HCEC 1CT (cell line): ENCODE measurements around the gene FAAP20.

ENCODE experiments used
- DNase-seq: peaks from one replicate; pipeline ENCODE4 v3.0.0-alpha.2; 2017

FAAP20 gene

DNA sequence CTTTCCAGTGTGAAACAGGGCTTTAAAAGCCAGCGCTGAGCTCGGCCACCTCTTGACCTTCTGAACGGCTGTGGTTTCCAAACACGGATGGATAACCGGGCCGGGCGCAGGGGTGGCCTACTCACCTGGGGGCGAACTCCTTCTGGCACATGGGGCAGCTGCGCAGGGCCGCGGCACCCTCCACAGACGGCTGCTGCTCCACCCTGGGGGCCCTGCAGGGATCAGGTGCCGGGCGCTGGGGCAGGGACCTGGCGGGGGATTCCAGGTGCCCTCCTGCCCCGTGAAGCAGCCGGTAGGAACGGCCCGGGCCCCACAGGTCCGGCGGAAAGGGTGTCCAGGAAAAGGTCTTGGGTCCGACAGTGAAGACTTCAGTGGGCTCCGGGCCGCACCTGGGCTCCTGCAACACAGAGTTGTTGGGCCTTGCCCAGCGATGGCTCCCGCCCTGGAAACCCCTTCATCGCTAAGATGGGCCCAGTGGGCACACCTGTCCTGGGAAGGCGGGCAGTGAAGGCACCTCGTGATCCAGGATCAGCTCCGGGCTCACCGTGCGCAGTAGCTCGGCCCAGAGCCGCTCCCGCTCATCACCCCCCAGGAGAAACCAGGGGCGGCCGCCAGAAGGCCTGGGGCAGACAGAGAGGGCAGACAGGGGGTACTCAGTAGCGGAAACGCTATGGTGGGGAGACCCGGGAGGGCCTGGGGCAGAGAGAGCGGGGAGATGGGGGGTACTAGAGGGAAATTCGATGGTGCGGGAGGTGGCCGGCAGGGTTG is 874 bp downstream of the FAAP20 start:
- DNase-seq, result no peak

DNA sequence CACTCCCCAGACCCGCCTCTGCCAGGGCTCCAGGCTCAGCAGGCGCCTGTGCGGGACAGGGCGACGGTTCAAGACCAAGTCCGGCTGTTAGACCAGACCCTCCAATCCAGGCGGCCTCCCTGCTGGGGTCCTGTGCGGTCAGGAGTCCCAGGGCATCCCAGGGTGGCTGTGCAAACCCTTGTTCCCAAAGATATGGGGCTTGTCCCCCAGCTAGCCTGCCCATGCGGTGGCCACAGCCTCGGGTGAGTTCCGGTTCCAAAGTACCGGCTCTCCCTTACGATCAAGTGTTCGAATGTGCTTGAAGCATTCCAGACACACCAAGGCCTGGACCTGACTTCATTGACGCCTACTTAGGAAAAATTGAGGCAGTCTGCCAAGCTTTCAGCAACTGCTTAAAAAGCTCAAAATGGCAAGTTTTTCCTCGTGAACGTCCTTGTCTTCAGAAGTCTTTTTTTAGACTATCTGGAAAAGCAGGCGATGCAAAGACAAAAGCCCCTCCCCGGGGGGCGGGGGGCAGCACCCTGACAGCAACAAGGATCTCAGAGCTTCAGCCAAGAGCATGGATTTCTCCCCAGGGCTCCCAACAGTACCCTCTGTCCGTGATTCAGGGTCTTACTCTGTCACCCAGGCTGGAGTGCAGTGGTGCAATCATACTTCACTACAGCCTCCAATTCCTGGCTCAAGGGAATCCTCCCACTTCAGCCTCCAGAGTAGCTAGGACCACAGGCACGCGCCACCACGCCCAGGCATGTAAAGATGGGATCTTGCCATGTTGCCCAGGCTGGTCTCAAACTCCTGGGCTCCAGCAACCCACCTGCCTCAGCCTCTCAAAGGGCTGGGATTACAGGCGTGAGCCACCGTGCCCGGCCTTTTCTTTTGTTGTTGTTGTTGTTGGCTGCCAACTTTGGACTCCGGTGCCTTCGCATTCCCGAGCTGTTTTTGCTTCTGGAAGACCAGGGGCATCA is 2.3 kb downstream of the FAAP20 start:
- no peak for DNase-seq

DNA sequence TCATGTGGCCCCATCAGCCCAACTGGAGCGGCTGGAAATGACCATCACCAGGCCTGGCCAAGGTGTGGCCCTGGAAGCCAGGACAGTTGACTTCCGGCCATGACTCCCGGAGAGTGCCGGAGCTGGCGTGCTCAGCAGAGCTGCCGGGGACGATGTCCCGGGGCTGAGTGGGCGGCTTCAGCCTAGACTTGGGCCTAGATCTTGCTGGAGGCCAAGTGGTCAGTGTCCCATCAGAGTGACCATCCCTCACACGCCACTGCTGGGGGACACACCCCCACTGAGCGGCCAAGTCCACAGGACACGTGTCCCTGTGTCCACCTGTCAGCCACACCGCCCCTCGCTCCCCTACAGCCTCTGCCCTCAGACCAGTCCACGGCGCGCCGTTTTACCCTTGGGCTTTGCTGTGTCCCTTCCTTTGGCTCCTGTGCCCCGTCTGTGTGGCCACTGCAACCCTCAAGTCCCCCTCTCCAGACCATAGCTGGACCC is 4.0 kb downstream of the FAAP20 start:
- no peak for DNase-seq

DNA sequence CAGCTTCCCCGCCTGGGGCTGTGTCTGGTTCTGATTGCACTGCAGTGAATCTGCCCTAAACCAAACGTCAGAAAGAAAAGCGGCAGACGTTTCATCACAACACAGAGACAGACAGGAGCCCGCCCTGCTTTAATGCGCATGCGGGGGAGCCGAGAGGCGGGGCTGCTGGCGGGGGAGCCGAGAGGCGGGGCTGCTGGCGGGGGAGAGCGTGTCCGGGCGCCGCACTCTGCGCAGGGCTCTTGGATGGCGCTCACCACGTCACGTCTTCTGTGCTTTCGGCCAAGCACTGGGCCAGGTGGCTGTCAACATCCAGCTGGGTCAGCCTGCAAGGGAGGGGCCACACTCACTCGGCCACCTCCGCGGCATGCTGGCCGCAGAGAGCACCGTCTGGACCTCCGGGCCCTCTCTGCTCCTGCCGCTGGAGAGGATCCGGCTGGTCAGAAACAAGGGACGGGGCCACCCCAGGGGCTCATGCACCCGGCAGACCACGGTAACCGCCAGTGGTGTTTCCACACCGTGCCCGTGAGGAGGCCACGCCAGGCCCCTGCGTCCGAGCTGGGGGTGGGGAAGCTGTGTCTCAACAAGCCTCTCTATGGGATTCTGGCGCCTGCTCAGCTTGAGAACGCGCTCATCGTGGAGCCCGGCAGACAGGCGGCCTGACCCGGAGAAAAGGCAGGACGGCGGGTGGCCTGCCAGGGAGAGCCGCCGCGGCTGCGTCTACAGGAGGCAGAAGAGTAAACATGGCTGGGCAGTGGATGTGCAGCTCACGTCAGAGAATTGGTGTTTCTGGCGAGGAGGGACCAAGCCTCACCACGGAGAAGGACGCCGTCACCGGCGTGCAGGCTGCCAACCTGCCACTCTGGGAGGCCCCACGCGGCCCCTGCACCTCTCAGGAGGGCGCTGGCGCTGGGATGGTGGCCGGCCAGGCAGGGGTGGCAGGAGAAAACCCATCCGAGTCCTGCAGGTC is 4.8 kb downstream of the FAAP20 start:
- peak; percentile 95 for DNase-seq

DNA sequence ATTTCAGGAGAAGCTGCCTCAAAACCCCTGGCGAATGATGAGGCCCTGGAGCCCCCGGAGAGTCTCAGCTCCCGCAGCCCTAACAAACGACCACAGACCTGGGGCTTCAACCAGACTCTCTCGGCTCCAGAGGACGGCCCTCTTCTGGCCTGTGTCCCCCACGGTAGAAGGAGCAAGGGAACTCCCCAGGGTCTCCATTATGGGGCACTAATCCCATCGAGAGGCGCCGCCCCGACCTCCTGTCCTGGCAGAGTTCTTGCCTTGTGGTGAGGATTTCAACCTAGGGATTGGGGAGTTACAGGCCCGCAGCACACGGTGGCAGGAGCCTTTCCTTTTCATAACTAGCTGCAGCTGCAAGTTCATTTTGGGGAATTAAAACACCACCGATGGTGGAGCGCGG is 6.2 kb downstream of the FAAP20 start:
- DNase-seq, result no peak

- no peak for DNase-seq
Observed at GRCh38 chr1:2187619-2188018, 7.0 kb downstream of the FAAP20 start.

DNA sequence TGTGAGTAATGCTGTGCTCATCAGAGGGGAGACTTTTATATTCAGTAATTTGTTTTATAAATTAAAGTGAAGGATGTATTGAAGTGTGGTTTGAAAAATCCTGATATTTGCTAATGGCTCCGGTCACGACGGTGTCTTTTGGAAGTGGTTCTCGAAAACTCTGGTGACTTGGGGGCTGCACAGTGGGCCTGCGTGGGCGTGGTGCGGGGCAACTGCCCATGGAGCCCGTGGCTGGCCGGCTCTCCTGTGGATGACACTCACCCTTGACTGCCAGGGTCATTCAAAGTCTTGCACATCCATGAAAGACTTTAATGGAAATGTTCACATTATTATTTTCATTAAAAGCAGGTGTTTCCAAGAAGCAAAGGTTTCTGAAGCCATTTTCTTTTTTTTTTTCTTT is 7.7 kb downstream of the FAAP20 start:
- no peak for DNase-seq

DNA sequence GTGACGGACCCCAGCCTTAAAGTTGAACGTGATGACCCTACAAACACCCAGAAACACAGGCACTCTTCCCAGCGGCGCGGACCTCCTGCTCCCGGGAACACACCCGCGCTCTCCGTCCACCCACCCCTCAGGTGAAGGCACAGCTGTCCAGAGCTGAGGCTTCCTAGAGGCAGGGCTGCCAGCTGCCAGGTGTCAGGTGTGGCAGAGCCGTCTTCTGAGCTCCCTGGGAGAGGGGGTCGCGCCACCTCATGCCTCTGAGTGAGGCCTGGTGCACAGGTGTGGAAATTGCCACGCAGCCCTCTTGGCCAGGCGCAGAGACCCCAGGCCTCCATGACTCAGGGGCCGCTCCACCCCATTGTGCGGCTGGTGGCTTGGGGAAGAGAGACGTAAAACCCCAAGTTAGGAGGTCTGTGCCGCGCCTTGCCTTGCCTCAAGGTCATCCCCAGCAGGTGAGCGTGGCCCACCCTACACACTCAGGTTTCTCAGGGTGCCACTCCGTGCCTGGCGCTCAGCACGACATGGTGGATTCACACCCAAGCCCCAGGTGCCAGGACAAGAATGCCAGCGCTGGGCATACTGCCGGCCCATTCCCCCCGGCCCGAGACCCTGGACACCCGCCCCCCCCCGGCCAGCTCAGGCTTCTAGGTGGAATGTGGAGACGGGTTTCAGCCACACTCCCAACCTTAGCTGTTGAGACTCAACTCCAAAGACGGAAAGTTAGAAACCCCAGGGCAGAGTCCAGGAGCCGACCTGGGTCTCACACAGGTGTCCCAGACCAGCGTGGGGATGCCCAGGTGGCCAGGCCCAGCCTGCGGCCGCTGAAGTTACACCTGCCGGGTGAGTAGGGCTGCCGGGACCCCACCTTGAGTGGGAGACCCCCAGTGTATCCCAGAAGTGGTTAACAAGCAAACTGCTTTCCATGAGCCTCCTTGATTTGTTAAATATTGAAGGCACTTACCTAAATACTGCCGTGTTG is 8.4 kb downstream of the FAAP20 start:
- no peak for DNase-seq

GRCh38 chr1:2184934-2185333 is 9.6 kb downstream of the FAAP20 start:
- DNase-seq, result no peak

- DNase-seq, result no peak
Observed at GRCh38 chr1:2184531-2184930, 10.0 kb downstream of the FAAP20 start.

DNA sequence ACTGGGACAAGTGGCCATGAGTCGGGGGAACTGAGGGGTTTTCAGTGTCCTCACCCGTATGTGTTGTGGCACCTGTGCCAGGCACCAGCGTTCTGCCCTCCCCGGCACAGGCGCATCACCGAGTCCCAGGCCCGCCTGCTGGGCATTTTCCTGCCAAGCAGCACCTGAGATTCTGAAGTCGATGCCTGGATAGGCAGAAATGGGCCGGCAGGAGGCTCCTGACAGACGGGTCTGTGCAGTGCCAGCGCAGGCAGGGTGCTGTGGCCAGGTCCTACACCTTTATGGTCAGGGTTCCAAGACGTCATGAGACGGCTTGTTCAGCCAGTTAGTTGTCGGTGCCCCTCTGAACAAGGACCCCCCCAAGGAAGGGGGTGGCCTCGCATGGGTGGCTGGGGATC is 10.6 kb downstream of the FAAP20 start:
- DNase-seq, result no peak

GRCh38 chr1:2182376-2182775 is 12.2 kb downstream of the FAAP20 start:
- DNase-seq, result no peak

DNA sequence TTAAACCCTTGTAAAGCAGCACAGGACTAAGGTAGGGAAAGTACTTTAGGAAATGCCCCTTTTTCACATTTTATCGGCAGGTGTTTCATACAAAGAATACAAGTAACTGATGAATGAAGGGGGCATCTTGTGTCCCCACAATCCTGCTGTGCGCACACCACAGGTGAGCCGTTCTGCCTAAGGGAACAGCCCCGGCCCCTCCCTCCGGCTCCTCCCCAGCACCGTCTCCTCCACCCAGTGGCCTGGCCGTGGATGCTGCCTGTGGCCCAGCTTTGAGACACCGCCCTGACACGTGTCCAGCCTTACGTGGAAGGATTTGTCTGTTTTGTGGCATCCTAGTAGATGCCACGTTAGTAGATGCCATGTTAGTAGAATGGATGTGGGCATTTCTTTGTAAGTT is 12.8 kb downstream of the FAAP20 start:
- DNase-seq, result no peak

- no peak for DNase-seq
Observed at GRCh38 chr1:2181271-2181670, 13.3 kb downstream of the FAAP20 start.

DNA sequence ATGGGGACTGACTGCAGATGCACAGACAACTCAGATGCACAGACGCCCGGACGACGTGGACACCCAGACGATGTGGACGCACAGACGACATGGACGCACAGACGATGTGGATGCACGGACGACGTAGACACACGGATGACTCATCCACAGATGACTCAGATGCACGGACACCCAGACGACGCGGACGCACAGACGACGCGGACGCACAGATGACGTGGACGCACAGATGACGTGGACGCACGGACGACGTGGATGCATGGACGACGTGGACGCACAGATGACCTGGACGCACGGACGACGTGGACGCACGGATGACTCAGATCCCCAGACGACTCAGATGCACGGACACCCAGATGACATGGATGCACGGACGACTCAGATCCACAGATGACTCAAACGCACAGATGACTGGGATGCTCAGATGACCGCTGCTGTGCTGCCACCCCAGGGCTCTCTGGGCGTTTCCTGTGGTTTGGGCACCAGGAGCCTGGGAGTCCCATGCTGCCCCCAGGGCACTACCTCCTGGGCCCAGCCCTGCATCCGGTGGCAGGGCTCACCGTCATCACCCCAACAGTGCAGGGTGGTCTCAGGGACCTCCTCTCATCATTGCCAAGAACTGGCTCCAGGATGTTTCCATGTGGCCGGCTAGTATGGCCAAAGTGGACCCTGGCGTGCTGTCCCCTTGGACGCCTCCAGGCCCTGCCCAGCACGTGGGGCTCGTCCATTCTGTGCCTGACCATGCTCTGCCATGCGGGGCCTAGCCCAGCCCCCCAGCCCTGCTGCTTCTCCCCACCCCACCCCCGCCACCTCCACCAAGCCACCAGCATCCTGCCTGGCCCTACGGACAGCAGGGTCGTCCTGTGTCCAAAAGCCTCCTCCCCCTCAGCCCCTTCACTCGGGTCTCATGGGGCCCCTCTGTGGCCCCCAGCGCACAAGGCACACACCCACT is 14.0 kb downstream of the FAAP20 start:
- peak; percentile 35 for DNase-seq

GRCh38 chr1:2179283-2180013 is 15.1 kb downstream of the FAAP20 start:
- DNase-seq, result no peak

- no peak for DNase-seq
Observed at GRCh38 chr1:2178875-2179274, 15.7 kb downstream of the FAAP20 start.

GRCh38 chr1:2177946-2178538 is 16.5 kb downstream of the FAAP20 start:
- no peak for DNase-seq

DNA sequence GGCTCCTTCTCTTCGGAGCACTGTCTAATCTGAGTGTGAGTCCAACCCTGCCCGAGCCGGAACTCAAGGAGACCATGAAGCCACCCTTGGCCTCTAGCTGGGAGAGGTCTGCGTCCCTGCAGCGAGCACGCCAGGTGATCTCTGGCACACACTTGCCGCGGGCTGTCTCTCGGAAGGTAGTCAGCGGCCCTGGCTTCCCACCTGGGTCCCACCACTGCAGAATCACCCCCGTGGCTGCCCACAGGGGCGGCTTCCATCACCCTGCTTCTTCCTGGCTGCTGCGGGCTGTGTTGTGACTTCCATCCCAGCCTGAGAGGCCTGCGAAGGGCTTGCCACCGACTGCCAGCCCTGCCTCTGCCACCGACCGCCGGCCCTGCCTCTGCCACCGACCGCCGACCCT is 17.0 kb downstream of the FAAP20 start:
- no peak for DNase-seq
